ENCODE measurements around the gene SH3PXD2B.
A peak's percentile ranks its signal among the peaks of the same experiment; 100 is the strongest.

SH3PXD2B gene

DNA sequence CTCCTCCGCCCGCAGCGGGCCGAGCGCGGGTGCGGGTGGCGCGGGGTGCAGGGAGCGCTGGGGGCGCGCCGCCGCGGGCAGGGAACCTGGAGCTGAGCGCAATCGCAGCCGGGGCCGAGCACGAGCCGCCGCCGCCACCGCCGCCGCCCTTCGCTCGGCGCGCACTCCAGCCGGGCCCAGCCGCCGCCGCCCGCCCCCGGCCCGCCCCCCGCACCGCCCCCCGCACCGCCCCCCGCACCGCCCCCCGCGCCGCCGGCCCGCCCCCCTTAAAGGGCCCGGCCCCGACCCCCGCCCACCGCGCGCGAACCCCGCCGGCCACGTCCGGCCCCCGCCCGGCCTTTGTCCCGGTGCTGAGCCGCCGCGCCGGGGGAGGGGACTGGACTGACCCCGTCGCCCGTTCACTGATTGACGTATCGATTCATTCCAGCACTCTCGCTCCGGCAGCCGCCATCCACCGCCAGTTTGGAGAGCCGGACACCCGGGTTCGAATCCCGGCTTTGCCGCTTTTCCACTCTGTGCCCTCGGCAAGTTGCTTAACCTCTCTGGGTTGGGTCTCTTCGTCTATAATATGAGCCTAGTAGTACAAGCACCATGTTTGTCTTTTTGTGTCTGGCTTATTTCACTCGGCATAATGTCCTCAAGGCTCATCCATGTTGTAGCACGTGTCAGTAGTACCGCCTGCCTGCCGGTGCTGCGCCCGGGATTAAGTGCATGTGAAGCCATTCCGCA is at the start of gene SH3PXD2B:
Gene SH3PXD2B, minus strand, starts transcription at position 168 of the 729 bp plus-strand sequence. CDS start 173 bp downstream, outside the sequence.
- DNase-seq (ENCODE audit: low read depth in 3 of 3): peak in 2 of 3 experiments; percentile 5 to 37

DNA sequence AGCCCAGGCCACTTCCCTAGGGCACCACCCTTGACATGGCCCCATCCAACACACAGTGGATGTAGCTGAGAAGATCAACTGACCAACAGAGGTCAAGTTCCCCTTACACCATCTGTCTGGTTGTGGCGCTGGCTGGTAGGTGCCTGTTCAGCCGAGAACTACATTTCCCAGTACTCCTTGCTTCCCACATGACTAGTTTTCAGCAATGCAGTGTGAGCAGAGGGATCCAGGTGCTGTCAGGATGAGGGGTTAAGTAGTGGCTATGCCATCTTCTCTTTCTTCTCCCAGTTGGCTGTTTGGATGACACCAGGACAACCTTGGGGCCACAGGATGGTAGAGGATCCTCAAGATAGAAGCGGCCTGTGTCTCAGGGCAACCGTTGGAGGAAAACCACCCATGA is 48.6 kb upstream of the SH3PXD2B start:
- no peak for DNase-seq (ENCODE audit: low read depth in 3 of 3)

- no peak for DNase-seq (ENCODE audit: low read depth in 3 of 3)
These were observed 48.1 kb upstream of the SH3PXD2B start for GRCh38 chr5:172502410-172502809.

DNA sequence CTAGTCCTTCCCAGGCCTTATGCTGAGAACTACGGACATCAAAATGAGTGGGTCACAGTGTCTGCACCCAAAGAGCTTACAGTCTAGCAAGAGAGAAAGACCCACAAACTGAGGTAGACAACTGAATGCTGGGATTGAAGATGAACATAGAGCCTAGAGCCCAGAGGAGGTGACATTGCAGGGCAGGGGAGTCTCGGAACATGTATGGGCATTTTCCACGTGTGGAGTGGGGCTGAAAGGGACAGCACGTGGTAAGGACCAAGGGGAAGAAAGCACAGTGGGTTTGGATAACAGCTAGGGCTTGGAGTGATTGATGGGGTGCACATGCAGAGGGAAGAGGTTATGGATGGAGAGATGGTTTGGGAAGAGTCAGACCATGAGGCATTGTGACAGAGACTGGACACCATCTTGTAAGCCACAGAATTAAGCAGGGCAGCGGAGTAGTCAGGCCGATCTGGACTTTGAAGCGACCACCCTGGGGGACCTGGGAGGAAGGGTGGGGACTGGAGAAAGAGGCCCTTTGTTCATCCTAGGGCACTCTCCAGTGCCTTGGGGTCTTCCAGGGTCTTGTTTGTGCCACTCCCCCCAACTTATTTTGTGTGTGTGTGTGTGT is 47.5 kb upstream of the SH3PXD2B start:
- no peak for DNase-seq (ENCODE audit: low read depth in 3 of 3)

GRCh38 chr5:172499287-172499686 is 45.0 kb upstream of the SH3PXD2B start:
- no peak for DNase-seq (ENCODE audit: low read depth in 3 of 3)

DNA sequence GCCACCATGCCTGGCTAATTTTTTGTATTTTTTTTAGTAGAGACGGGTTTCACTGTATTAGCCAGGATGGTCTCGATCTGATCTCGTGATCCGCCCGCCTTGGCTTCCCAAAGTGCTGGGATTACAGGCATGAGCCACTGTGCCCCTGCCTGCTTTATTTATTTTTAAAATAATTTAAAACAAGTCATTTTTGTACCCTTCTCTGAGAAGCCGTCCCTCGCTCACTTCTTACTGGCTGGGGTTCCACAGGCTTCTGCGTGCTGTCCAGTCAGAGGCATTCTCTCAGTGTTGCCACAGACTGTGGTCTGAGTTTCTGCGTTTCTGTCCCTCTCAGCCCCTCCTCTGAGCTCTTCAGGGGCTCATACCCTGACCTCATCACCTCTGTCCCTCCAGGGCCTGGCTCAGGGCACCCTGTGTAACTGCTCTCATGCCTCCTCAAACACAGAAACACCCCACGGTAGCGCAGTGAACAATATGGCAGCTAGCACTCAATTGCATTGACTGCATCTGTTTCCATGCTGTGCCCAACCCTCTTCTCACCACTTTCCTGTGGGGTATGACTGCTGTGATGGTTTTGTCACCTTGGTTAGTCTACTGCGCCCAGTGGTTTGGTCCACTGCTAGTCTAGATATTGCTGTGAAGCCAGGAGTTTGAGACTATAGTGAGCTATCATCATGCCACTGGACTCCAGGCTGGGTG is 44.3 kb upstream of the SH3PXD2B start:
- DNase-seq (ENCODE audit: low read depth in 3 of 3): no peak

GRCh38 chr5:172497591-172498255 is 43.4 kb upstream of the SH3PXD2B start:
- DNase-seq (ENCODE audit: low read depth in 3 of 3): no peak

GRCh38 chr5:172496671-172497371 is 42.5 kb upstream of the SH3PXD2B start:
- DNase-seq (ENCODE audit: low read depth in 3 of 3): no peak

GRCh38 chr5:172494630-172495505 is 40.5 kb upstream of the SH3PXD2B start:
- no peak for DNase-seq (ENCODE audit: low read depth in 3 of 3)

GRCh38 chr5:172493906-172494305 is 39.6 kb upstream of the SH3PXD2B start:
- no peak for DNase-seq (ENCODE audit: low read depth in 3 of 3)

GRCh38 chr5:172493461-172493860 is 39.1 kb upstream of the SH3PXD2B start:
- no peak for DNase-seq (ENCODE audit: low read depth in 3 of 3)

- no peak for DNase-seq (ENCODE audit: low read depth in 3 of 3)
These were observed 38.7 kb upstream of the SH3PXD2B start for GRCh38 chr5:172493002-172493401.

GRCh38 chr5:172492097-172492840 is 37.9 kb upstream of the SH3PXD2B start:
- DNase-seq (ENCODE audit: low read depth in 3 of 3): no peak

GRCh38 chr5:172491481-172491880 is 37.2 kb upstream of the SH3PXD2B start:
- no peak for DNase-seq (ENCODE audit: low read depth in 3 of 3)

DNA sequence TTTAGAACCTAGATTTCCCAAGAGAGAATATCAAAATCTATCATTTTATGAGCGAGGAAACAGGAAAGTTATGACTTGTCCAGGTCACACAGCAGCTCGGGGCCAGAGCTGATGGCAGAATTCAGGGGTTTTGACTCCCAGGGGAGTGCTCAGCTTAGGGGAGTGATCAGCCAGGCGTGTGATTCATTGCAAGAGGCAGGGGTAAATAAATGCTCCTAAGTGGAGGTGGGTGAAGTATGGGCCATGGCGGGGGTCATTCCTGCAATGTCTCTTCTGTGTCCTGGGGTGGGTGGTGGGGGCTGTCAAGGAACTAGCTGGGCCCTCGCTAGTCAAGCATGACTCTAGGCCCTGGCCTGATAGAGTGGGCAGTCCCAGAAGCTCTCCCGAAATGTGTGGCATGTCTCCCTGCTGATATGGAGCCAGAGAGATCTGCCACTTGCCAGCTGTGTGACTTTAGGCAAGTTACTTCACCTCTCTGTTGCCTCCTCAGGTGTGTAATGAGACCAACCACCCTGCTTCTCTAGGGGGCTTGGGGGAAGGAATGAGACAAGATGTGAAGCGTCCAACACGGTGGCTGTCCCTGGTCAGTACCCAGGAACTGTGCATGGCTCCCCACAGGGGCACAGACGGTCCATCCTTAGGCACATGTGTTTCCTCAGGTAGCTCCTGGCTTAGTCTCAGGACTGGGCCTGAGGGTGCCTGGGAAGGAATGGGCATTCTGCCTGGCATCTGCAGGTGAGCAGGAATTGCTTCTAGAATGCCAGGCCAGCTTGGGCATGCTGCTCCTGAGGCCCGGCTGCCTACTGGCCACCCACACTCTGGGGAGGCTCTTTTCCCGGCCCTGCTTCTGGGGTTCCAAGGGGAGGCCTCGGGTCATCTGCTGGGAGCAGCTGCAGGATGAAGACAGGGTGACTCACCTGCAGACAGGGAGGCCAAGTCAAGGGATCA is 36.5 kb upstream of the SH3PXD2B start:
- DNase-seq (ENCODE audit: low read depth in 3 of 3): no peak

DNA sequence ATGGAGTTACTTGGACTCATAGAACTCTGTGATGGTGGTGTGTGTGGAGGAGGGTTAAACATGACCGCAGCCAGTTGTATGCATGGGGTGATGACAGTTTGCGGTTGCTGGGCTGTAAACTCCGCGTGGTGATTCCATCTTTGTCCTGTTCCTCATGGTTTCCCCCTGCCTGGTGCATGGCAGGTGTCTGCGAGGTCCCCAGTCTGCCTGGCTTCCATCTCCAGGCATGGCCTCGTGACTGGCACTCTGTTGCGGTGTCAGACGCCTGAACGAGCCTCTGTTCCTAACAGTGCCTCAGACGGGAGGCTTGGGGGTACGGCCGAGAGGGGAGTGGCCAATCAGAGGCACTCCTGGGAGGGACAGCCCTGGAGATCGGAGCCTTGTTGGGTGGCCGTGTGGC is 33.9 kb upstream of the SH3PXD2B start:
- DNase-seq (ENCODE audit: low read depth in 3 of 3): no peak

DNA sequence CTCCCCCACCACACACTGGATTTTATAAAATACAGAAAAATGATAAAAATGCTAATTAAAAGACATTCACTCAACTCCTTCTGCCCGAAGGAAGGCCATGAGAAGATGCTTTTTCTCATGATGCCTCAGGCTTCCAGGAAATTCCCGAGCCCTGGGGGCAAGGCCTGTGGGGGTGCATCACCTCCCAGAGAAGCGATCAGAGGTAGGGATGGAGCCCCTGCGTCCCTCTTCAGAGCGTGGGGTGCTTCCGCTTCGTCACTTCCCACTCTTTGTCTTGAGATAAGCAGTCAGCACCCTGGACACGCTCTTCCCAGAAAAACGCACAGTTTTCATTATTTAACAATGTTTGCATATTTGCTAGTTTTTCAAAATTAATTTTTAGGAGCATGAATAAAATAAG is 33.3 kb upstream of the SH3PXD2B start:
- no peak for DNase-seq (ENCODE audit: low read depth in 3 of 3)

DNA sequence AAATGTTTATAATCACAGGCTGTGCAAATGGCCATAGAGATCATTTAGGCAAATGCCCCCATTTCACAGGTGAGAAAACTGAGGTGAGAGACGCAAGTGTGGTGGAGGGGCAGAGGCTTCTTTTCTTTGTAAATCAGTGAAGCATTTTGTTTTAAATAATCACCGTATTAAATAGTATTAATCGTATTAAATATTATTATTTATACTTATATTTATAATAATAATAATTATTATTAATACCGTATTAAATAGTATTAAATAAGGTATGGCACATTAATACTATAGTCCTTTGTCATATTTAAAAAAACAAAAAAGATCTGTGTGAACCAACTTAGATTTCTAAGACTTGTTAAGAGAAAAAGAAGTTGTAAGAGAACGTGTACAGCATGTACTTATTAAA is 32.6 kb upstream of the SH3PXD2B start:
- DNase-seq (ENCODE audit: low read depth in 3 of 3): no peak

- no peak for DNase-seq (ENCODE audit: low read depth in 3 of 3)
These were observed 32.1 kb upstream of the SH3PXD2B start for GRCh38 chr5:172486451-172486850.

All from stimulated activated CD4-positive, alpha-beta T cell treated with anti-CD3 and anti-CD28 coated beads, TNF-alpha, amount 100 ng/mL, for 24 hours (primary cell).